K562 (cell line): ENCODE results near the gene BGLAP. TPM values are rescaled to one million over a fixed set of nuclear protein-coding genes. Genes with fewer than 3 reads are reported as not detected.
A peak's percentile ranks its signal among the peaks of the same experiment; 100 is the strongest.

ENCODE experiments used
- ZBTB7A ChIP-seq: IDR thresholded peaks from 2 replicates; pipeline ENCODE4 v1.6.1; 2011; ENCODE audit warnings: low read depth, mild to moderate bottlenecking, low read length, moderate library complexity, borderline replicate concordance; ENCODE audit not compliant: control insufficient read depth
- ZNF282 ChIP-seq: sonication (generic); formaldehyde crosslinking; IDR thresholded peaks from 2 replicates; pipeline ENCODE4 v1.8.1; 2023; ENCODE audit warnings: missing genetic modification reagents
- ZNF780A ChIP-seq: fragments of 250-450 bp; sonication (Bioruptor Pico); IDR thresholded peaks from 2 replicates; pipeline ENCODE4 v1.5.0; 2021; ENCODE audit warnings: mild to moderate bottlenecking
- polyA plus RNA-seq, 8 experiments: library from polyadenylated mRNA; depleted of rRNA in 4 of 8; stranded (reverse) in 5 of 8; unstranded in 3 of 8; fragments of >200 nt; fragmentation: Nextera tagmentation in 2 of 8; fragmentation: Illumina TruSeq in 1 of 8; extraction: Ambion mirVana in 2 of 8; extraction: Trizol in 1 of 8; gene quantifications; 2 replicates each; pipeline versions ENCODE4 v1.2.1 to v1.2.3, GENCODE V29; 2011 to 2014; ENCODE audit warnings: inconsistent platforms in 1 of 8, missing spikeins in 1 of 8
- total RNA-seq, 7 experiments: library from RNA; depleted of rRNA in 6 of 7; stranded (reverse); fragments of >200 nt in 6 of 7; fragmentation: Illumina TruSeq in 2 of 7; extraction: Trizol in 2 of 7; gene quantifications; 2 replicates each; pipeline versions ENCODE4 v1.2.1 to v1.2.3, GENCODE V29; 2011 to 2021; ENCODE audit warnings: low replicate concordance in 1 of 7
- TF ChIP-seq, protein P1 (sequence below): sonication (generic); formaldehyde crosslinking; IDR thresholded peaks from 2 replicates; pipeline ENCODE4 v1.8.0; 2023; ENCODE audit warnings: missing genetic modification reagents, mild to moderate bottlenecking, borderline replicate concordance
- TF ChIP-seq, protein P2 (sequence below): fragments of 450-650 bp; formaldehyde crosslinking; IDR thresholded peaks from 2 replicates; pipeline ENCODE4 v1.4.0; 2022; ENCODE audit warnings: mild to moderate bottlenecking, moderate library complexity
- TF ChIP-seq, protein P3 (sequence below), 2 experiments: fragments of 450-650 bp in 1 of 2; sonication (generic) in 1 of 2; formaldehyde crosslinking in 1 of 2; IDR thresholded peaks in 1 of 2; conservative IDR thresholded peaks in 1 of 2; 2 replicates each; pipeline versions ENCODE4 v1.6.1 to v1.8.1; 2016 to 2023; ENCODE audit warnings: mild to moderate bottlenecking in 2 of 2, moderate library complexity in 2 of 2, inconsistent platforms in 1 of 2, missing genetic modification reagents in 1 of 2

Gene BGLAP
- total and polyA plus RNA-seq, 9 of the 15 experiments (the other 6 are each of a cell fraction or from before 2014, with no cell fraction given), result 0.15 to 1.4 (median 0.28) TPM; not detected in 3

DNA sequence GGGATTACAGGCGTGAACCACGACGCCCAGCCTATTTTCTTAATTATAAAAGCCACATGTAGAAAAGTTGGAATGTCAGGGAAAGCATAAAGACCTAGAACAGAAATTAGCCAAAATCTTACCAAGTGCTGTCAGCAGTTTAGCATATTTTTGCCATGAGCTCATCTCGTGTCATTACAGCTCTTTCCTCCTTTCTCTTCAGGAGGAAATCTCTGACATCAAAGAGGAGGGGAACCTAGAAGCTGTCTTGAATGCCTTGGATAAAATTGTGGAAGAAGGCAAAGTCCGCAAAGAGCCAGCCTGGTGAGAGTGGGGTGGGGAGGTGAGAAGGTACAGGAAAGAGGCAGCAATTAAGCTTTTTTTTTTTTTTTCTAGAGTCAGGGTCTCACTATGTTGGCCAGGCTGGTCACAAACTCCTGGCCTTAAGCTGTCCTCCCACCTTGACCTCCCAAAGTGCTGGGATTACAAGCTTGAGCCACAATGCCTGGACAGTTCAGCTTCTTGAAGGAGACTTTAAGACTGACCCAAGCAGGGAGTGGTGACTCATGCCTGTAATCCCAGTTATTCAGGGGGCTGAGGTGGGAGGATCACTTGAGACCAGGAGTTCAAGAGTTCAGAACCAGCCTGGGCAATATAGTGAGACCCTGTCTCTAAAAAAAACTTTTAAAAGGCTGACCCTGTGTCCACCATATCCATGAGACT lies 8.4 kb upstream of the BGLAP start (continued):
- TF ChIP-seq, protein P1, sequence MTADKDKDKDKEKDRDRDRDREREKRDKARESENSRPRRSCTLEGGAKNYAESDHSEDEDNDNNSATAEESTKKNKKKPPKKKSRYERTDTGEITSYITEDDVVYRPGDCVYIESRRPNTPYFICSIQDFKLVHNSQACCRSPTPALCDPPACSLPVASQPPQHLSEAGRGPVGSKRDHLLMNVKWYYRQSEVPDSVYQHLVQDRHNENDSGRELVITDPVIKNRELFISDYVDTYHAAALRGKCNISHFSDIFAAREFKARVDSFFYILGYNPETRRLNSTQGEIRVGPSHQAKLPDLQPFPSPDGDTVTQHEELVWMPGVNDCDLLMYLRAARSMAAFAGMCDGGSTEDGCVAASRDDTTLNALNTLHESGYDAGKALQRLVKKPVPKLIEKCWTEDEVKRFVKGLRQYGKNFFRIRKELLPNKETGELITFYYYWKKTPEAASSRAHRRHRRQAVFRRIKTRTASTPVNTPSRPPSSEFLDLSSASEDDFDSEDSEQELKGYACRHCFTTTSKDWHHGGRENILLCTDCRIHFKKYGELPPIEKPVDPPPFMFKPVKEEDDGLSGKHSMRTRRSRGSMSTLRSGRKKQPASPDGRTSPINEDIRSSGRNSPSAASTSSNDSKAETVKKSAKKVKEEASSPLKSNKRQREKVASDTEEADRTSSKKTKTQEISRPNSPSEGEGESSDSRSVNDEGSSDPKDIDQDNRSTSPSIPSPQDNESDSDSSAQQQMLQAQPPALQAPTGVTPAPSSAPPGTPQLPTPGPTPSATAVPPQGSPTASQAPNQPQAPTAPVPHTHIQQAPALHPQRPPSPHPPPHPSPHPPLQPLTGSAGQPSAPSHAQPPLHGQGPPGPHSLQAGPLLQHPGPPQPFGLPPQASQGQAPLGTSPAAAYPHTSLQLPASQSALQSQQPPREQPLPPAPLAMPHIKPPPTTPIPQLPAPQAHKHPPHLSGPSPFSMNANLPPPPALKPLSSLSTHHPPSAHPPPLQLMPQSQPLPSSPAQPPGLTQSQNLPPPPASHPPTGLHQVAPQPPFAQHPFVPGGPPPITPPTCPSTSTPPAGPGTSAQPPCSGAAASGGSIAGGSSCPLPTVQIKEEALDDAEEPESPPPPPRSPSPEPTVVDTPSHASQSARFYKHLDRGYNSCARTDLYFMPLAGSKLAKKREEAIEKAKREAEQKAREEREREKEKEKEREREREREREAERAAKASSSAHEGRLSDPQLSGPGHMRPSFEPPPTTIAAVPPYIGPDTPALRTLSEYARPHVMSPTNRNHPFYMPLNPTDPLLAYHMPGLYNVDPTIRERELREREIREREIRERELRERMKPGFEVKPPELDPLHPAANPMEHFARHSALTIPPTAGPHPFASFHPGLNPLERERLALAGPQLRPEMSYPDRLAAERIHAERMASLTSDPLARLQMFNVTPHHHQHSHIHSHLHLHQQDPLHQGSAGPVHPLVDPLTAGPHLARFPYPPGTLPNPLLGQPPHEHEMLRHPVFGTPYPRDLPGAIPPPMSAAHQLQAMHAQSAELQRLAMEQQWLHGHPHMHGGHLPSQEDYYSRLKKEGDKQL (CRISPR knock-in tag), result no peak
- TF ChIP-seq ZNF780A (CRISPR knock-in tag) (no peak), ZBTB7A (0 out of 2 replicates have a peak, but pooled peaks have one; percentile 30), ZNF282 (CRISPR knock-in tag) (no peak)
- TF ChIP-seq, protein P2, sequence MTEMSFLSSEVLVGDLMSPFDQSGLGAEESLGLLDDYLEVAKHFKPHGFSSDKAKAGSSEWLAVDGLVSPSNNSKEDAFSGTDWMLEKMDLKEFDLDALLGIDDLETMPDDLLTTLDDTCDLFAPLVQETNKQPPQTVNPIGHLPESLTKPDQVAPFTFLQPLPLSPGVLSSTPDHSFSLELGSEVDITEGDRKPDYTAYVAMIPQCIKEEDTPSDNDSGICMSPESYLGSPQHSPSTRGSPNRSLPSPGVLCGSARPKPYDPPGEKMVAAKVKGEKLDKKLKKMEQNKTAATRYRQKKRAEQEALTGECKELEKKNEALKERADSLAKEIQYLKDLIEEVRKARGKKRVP, result no peak
- TF ChIP-seq, protein P3, sequence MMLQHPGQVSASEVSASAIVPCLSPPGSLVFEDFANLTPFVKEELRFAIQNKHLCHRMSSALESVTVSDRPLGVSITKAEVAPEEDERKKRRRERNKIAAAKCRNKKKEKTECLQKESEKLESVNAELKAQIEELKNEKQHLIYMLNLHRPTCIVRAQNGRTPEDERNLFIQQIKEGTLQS (IDR thresholded peaks at IDR 0.05), result 0 out of 2 replicates have a peak, but pooled peaks have one; percentile 27
- TF ChIP-seq, protein P3 (CRISPR knock-in tag; conservative IDR thresholded peaks at IDR 0.05), result no peak
